ENCODE measurements around the gene PLA1A.

DNA sequence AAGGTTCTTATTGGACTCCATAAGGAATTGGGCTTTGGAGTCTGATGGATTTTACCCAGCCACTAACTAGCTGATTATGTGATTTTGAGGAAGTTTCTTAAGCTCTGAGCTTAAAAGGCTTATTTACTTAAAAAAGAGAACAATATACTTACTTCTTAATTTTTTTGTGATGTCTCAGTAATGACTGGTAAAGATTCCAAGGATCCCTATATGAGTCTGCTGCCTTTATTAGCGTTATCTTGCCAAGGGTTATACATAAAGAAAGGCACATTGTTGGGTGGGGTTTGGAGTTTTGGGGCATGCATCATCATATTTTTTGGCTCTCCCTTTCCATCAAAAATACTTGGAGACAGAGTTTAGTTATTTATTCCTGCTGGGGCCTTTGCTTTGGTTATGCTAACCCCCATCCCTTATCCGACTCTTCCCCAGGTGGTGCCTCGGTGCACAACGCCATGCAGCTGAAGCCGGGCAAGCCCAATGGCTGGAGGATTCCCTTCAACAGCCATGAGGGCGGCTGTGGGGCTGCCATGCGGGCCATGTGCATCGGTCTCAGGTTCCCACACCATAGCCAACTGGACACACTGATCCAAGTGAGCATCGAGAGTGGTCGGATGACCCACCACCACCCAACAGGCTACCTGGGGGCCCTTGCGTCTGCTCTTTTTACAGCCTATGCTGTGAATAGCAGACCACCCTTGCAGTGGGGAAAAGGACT lies 11.7 kb upstream of the PLA1A start:
- TF ChIP-seq, protein P1, sequence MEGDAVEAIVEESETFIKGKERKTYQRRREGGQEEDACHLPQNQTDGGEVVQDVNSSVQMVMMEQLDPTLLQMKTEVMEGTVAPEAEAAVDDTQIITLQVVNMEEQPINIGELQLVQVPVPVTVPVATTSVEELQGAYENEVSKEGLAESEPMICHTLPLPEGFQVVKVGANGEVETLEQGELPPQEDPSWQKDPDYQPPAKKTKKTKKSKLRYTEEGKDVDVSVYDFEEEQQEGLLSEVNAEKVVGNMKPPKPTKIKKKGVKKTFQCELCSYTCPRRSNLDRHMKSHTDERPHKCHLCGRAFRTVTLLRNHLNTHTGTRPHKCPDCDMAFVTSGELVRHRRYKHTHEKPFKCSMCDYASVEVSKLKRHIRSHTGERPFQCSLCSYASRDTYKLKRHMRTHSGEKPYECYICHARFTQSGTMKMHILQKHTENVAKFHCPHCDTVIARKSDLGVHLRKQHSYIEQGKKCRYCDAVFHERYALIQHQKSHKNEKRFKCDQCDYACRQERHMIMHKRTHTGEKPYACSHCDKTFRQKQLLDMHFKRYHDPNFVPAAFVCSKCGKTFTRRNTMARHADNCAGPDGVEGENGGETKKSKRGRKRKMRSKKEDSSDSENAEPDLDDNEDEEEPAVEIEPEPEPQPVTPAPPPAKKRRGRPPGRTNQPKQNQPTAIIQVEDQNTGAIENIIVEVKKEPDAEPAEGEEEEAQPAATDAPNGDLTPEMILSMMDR (IDR thresholded peaks at IDR 0.05): no peak
- TF ChIP-seq POLR2A (IDR thresholded peaks at IDR 0.05): no peak

Measured in thyroid gland (tissue), 4 donors.